Stomach (tissue), 4 donors: ENCODE results near the gene VKORC1L1.

Experiments
- CTCF ChIP-seq, 7 experiments: fragments of 450-650 bp in 4 of 7; fragments of 200-600 bp in 3 of 7; sonication (generic) in 3 of 7; IDR thresholded peaks; one replicate each; pipeline ENCODE4 v1.5.1; 2016 to 2019; ENCODE audit warnings: antibody characterized with exemption in 7 of 7, control low read depth in 2 of 7, mild to moderate bottlenecking in 1 of 7
- EP300 ChIP-seq: sonication (generic); formaldehyde crosslinking; IDR thresholded peaks from one replicate; pipeline ENCODE4 v1.6.1; 2017; ENCODE audit warnings: antibody characterized with exemption
- POLR2A ChIP-seq, 4 donors: fragments of 450-650 bp; IDR thresholded peaks; one replicate each; pipeline ENCODE4 v1.6.1; 2016; ENCODE audit warnings: antibody characterized with exemption in 4 of 4, control low read depth in 2 of 4, mild to moderate bottlenecking in 1 of 4, moderate library complexity in 1 of 4
- POLR2AphosphoS5 ChIP-seq, 3 donors: sonication (generic); formaldehyde crosslinking; IDR thresholded peaks; one replicate each; pipeline ENCODE4 v1.6.1; 2016; ENCODE audit warnings: antibody characterized with exemption in 3 of 3

DNA sequence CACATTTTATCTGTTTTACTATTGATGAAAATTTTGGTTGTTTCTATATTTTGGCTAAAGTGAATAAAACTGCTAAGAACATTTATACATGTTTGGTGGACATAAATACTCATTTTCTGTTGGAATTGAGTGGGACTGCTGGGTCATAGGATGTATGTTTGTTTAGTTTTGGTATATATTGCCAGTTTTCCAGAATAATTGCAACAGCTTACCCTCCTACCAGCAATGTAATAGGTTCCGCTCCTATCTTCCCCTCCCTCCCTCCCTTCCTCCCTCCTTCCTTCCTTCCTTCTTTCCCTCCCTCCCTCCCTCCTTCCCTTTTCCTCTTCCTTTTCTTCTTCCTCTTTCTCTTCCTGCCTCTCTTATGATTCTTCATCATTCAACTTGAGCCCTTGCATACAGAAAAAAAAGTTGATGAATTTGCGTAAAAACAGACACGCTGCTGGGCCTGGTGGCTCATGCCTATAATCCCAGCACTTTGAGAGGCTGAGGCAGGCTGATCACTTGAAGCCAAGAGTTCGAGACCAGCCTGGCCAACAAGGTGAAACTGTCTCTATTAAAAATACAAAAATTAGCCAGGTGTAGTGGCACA lies 23.5 kb downstream of the VKORC1L1 start:
- TF ChIP-seq CTCF (IDR thresholded peaks at IDR 0.05) = no peak
- no peak for TF ChIP-seq POLR2A (IDR thresholded peaks at IDR 0.05)
- TF ChIP-seq POLR2AphosphoS5 (IDR thresholded peaks at IDR 0.05) = no peak
- no peak for TF ChIP-seq EP300
